HPDE6-E6E7 (cell line): Measurements from ENCODE around the gene PNLIPRP2.
A peak's percentile ranks its signal among the peaks of the same experiment; 100 is the strongest.

Experiments
- DNase-seq: peaks from one replicate; pipeline ENCODE4 v3.0.0; 2011; ENCODE audit warnings: missing footprints; ENCODE audit errors: extremely low spot score

PNLIPRP2 gene

GRCh38 chr10:116612107-116612769, 8.5 kb upstream of the PNLIPRP2 start:
- no peak for DNase-seq

- no peak for DNase-seq
Observed at GRCh38 chr10:116613471-116613870, 7.3 kb upstream of the PNLIPRP2 start.

DNA sequence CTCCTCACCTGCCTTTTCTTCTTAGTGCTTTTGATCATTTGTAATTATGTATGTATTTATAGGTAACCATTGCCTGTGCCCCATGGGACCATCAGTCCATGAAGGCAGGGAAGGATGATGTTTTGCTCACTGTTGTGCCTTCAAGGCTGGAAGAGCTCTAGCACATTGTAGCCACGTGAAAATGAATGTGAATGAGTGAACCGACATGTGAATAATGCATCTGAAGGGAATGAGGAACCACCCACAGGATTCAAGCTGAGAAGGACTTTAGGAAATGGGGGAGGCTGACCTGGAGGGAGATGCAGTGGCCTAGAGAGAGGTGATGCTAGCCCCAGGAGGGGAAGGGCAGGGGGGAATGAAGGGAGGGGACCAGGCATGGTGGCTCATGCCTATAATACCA, 6.0 kb upstream of the PNLIPRP2 start:
- no peak for DNase-seq

DNA sequence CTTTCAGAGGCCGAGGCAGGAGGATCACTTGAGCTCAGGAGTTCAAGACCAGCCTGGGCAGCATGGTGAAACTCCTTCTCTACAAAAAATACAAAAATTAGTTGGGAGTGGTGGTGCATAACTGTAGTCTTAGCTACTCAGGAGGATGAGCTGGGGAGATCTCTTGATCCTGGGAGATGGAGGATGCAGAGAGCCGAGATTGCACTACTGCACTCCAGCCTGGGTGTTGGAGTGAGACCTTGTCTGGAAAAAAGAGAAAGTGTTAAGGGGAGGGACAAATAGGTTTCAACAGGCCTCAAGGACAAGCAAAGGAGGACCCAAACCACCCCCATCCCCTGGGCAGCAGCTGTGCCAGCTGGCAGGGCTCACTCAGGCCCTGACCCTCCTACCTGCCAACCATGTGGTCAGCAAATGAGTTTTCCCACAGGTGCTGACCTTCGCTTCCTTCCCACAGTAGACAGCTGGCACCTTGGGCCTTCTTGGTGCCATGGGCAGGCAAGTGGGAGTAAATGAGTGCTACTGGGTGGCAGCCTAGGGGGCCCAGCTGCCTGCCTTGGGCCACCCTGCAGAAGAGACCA, 5.5 kb upstream of the PNLIPRP2 start:
- no peak for DNase-seq

DNA sequence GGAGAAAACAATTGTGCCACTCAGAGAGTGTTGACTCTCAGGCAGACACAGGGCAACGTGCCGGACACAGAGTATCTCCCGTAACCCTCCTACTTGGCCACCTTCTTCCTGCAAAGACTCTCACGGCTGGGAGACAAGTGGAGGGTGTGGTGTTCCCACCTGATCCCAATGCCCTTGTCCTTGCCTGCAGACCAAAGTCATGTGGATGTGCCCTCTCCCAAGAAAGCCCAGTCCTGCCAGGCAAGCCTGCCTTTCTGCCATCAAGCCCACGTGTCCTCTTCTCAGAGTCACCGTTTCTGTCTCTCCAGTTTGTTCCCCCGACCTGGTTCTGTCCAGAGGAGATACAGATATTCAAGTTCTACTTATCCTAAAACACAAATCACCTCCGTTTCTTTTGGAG, 723 bp downstream of the PNLIPRP2 start:
- DNase-seq, result no peak

DNA sequence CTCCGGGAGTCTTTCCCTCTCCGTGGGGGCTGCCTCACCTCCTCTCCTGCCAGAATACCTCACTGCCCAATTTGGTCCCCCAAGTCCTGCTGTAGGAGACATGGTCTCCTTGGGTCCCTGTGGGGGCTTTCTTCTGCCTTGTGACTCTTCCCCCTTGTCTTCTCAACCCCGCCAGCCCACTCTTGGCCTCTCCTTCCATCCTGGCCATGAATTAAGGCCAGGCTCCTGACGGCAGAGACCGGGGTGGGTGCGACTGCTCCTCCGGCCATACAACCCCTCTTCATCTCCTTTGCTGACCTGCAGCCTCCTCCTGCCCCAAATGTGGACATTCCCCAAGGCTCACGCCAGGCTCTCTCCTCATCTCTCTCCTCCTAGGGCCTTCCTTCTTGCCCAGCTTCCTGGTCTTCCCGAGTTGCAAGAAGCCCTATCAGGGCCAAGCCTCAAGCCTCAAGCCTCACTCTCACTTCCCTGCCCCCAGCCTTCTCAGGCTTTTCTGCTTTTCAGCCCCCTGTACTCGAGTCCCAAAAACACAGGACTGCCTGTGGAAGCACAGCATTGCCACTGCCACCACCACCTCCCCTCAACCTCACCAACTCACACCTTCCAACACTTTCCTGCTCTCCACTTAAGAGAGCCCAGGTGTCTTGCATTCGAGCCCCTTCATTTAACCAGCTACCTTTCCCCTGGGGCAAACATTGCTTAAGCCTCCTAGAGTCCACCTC, 1.3 kb downstream of the PNLIPRP2 start:
- no peak for DNase-seq

DNA sequence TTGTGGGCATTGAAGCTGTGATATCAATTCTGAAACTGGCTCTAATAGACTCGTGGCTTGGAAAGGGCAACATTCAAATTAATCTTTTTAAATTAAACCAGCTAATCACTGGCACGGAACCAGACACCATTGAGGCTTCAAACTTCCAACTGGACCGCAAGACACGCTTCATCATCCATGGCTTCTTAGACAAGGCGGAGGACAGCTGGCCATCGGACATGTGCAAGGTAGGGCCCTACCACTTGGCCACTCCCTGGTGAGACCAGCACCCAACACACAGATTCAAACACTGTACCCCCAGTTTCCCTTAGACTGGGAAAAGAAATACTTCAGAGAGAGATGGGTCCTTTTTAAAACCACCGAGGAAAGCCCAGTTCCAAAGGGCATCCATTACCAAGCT, 5.1 kb downstream of the PNLIPRP2 start:
- DNase-seq, result no peak

DNA sequence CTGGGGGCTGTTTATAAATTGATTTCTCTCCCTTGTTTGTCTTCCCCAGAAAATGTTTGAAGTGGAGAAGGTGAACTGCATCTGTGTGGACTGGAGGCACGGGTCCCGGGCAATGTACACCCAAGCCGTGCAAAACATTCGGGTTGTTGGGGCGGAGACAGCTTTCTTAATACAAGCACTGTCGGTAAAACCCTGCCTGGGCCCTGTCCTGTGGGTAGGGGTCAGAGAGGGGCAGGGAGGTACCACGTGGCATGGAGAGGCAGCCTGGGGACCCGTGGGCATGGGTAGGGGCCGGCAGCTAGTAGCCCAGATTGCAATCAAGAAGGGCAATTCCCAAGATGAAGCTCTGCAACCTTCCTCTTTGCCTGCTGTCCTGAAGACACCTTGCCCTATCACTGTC, 6.1 kb downstream of the PNLIPRP2 start:
- DNase-seq, result no peak

GRCh38 chr10:116627386-116627933, 6.7 kb downstream of the PNLIPRP2 start:
- peak; percentile 19 for DNase-seq

- DNase-seq, result no peak
Observed at GRCh38 chr10:116629340-116629739, 8.6 kb downstream of the PNLIPRP2 start.

DNA sequence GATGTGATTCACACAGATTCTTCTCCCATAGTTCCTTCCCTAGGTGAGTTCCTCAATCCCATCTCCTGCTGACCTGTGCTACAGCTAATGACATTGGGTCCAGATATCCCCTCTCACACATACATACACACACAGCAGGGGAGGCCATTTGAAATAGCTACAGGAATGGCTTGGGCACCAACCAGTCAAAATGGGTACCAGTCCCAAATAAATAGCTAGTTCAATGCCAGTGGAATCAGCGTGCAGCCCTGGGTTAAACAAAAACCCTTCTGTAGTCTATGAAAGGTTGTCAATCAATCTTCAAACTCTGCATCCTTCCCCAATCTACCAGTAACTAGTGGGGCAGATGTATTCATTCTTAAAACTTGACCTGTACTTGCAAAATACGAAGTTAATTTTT, 9.3 kb downstream of the PNLIPRP2 start:
- DNase-seq, result no peak

DNA sequence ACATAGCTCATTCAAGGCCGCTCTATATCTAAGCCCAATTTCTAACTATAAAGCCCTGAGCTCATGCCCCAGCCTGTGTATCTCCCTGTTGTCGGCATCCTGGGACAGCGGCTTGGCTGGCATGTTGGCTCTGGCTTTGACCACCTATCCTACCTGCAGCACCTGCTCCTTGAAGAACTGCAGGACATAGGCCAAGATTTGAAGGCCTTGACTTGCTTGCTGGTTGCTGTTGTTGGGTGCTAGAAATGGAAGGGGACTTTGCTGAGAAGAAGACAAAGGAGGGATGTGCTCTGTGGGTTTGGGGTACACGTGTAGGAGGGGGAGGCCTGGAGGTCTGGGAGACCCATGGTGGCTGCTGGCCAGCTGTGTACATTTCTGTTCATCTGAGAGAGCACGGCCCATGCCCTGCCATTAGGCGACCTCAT, 11.1 kb downstream of the PNLIPRP2 start:
- no peak for DNase-seq

DNA sequence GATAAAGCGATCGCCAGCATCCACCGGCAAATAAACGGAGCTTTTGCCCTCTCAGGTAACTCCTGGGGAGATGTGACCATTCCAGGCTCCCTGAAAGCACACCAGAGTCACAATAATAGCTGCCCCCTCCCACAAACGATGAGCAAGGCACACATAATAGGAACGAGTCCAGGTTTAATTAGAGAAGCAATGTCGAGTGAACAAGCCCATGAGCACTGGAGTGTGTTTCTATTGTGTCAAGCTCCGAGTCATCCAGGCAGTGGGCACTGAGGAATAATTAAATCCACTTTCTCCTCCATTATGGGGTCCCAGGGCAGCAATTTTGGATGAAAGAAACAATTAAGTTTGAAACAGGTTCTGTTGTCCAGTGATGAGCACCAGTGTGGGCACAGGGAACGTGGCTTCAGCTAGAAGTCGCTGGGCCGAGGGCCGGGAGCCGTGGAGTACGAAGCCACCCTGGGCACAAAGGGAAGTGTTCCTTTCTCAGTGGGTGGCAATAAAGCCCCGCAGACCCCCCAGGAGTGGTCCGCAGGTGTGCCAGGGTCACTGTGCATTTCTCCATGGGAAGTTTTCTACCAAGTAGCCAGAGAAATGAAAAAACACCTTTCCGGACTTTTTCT, 12.0 kb downstream of the PNLIPRP2 start:
- no peak for DNase-seq

GRCh38 chr10:116633216-116633600, 12.5 kb downstream of the PNLIPRP2 start:
- DNase-seq, result no peak

DNA sequence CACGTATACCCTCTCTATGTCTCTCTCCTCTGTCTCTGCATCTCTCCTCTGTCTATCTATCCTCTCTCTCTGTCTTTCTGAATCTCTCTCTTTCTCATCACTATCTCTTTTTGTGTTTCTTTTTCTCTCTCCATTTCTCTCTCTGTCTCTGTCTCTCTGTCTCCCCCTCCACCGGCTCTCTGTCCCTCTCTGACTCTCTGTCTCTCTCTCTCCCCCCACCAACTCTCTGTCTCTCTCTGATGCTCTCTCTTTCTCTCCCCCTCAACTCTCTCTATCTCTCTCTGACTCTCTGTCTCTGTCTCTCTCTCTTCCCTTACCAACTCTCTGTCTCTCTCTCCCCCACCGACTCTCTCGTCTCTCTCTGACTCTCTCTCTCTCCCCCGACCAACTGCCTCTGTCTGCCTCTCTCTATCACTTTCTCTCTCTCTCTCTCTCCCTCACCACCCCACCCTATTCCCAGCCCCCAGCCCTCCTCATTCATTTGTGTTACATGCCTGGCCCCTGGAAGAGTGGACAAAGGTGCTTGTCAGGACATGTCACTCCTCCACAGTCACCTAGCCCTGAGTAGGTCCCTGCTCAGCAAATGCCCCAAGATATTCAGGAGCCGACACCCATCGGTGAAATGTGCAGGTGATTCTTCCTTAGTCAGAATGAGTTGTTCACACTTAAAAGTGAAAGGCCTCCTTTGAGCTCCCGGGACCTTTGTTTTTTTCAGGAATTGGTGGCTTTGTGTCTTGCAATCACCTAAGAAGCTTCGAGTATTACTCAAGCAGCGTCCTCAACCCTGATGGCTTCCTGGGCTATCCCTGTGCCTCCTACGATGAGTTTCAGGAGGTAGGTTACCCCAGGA, 13.6 kb downstream of the PNLIPRP2 start:
- peak; percentile 23 for DNase-seq

GRCh38 chr10:116636385-116636784, 15.6 kb downstream of the PNLIPRP2 start:
- no peak for DNase-seq

GRCh38 chr10:116636976-116637375, 16.2 kb downstream of the PNLIPRP2 start:
- no peak for DNase-seq

GRCh38 chr10:116637830-116638229, 17.1 kb downstream of the PNLIPRP2 start:
- DNase-seq, result no peak

DNA sequence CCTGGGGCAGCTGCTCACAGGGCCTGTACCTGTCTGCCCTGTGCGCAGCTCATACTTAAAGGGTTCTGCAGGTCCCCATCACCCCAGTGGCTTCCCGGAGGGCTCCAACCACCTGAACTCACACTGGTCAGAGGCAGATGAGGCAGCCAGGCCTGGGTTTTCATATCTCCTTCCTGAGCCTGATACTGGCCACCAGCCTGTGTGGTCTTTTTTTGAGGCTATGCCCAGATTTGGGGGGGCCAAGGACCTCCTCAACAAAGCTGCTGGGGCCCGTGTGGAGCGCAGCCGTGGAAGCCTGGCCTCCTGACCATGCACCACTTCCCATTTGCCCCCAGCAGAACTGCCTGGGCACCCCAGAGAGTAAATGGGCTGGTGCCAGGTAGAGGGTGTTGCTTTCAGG, 25.7 kb downstream of the PNLIPRP2 start:
- no peak for DNase-seq

- no peak for DNase-seq
Observed at GRCh38 chr10:116648903-116649302, 28.1 kb downstream of the PNLIPRP2 start.

- no peak for DNase-seq
Observed at GRCh38 chr10:116653885-116654284, 33.1 kb downstream of the PNLIPRP2 start.

DNA sequence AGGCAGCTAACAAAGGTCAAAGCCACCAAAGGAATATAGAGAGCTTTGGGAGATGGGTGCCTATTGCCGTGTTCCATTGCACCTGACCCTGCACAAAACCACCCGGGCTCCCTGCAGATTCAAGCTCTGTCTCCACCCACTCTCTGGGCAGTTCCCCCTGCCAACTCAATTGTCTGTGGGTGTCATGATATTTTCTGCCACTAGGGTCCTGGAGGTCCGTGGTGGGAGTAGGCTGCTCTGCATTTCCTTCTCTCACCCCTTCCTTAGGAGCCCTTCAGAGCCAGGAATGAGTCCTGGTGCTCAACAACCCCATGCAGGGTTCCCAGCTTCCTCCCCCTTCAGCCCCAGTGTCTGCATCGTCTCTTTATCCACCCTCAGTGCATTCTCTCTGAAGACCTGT, 34.1 kb downstream of the PNLIPRP2 start:
- DNase-seq, result no peak
